Stimulated activated CD4-positive, alpha-beta T cell treated with anti-CD3 and anti-CD28 coated beads, TNF-alpha, amount 100 ng/mL, for 4 hours (primary cell): ENCODE data around the gene NLRP14.

Experiments
- DNase-seq, 3 experiments: peaks; one replicate each; pipeline ENCODE4 v3.0.0-alpha.2; 2020; ENCODE audit warnings: low read depth in 3 of 3

Gene NLRP14

GRCh38 chr11:7020183-7020917 lies at the start of gene NLRP14, which contains the start of gene ZNF214:
Gene NLRP14, plus strand, starts transcription at chr11:7020479. Its CDS starts 18,108 bp downstream, at chr11:7038587.
Gene ZNF214, minus strand, starts transcription at chr11:7020346. Its CDS starts 17,511 bp downstream, at chr11:7002835.
- DNase-seq: no peak

GRCh38 chr11:6979365-6979764 lies 40.9 kb upstream of the NLRP14 start:
- DNase-seq: no peak

GRCh38 chr11:6986487-6986886 lies 33.8 kb upstream of the NLRP14 start:
- no peak for DNase-seq

- DNase-seq: no peak
Measured at GRCh38 chr11:6988506-6988905, 31.8 kb upstream of the NLRP14 start.

- DNase-seq: no peak
Measured at GRCh38 chr11:6991227-6991626, 29.1 kb upstream of the NLRP14 start.

- no peak for DNase-seq
Measured at GRCh38 chr11:6992026-6992425, 28.3 kb upstream of the NLRP14 start.

GRCh38 chr11:6992457-6993417 lies 27.5 kb upstream of the NLRP14 start:
- no peak for DNase-seq

GRCh38 chr11:6995703-6996102 lies 24.6 kb upstream of the NLRP14 start:
- DNase-seq: no peak

GRCh38 chr11:7004482-7004881 lies 15.8 kb upstream of the NLRP14 start:
- no peak for DNase-seq

- no peak for DNase-seq
Measured at GRCh38 chr11:7014118-7014517, 6.2 kb upstream of the NLRP14 start.

- DNase-seq: no peak
Measured at GRCh38 chr11:7016011-7016410, 4.3 kb upstream of the NLRP14 start.

- no peak for DNase-seq
Measured at GRCh38 chr11:7019500-7020182, 638 bp upstream of the NLRP14 start.

- no peak for DNase-seq
Measured at GRCh38 chr11:7021318-7021717, 1.0 kb downstream of the NLRP14 start.

GRCh38 chr11:7028141-7028540 lies 7.9 kb downstream of the NLRP14 start:
- no peak for DNase-seq

GRCh38 chr11:7030836-7031235 lies 10.6 kb downstream of the NLRP14 start:
- DNase-seq: no peak

- DNase-seq: no peak
Measured at GRCh38 chr11:7031471-7031871, 11.2 kb downstream of the NLRP14 start.

- no peak for DNase-seq
Measured at GRCh38 chr11:7032692-7033091, 12.4 kb downstream of the NLRP14 start.

- DNase-seq: no peak
Measured at GRCh38 chr11:7034019-7034418, 13.7 kb downstream of the NLRP14 start.

GRCh38 chr11:7046474-7047175 lies 26.3 kb downstream of the NLRP14 start:
- DNase-seq: no peak

GRCh38 chr11:7050191-7050590 lies 29.9 kb downstream of the NLRP14 start:
- no peak for DNase-seq

GRCh38 chr11:7056828-7057513 lies 36.7 kb downstream of the NLRP14 start:
- no peak for DNase-seq
